T-helper 2 cell treated with Interferon-gamma antibody and Interleukin-4, amounts not matched to agents 5 μg/mL and 100 μg/mL, for 36 hours (primary cell): ENCODE data around the gene GRHPR.

Source experiments
- DNase-seq: peaks from one replicate; pipeline ENCODE4 v3.0.0; 2021; ENCODE audit warnings: low spot score
- H3K27ac Mint-ChIP-seq: one replicate; pipeline ENCODE4 v1.8.0; 2021; ENCODE audit warnings: mild to moderate bottlenecking, mixed read lengths
- H3K27me3 Mint-ChIP-seq: one replicate; pipeline ENCODE4 v1.8.0; 2021; ENCODE audit warnings: low read depth, mixed read lengths
- H3K36me3 Mint-ChIP-seq: one replicate; pipeline ENCODE4 v1.8.0; 2021; ENCODE audit warnings: low read depth, mixed read lengths
- H3K4me1 Mint-ChIP-seq: one replicate; pipeline ENCODE4 v1.8.0; 2021; ENCODE audit warnings: low read depth, mixed read lengths
- H3K4me3 Mint-ChIP-seq: one replicate; pipeline ENCODE4 v1.8.0; 2022; ENCODE audit warnings: mild to moderate bottlenecking, moderate library complexity, mixed read lengths
- H3K9me3 Mint-ChIP-seq: one replicate; pipeline ENCODE4 v1.8.0; 2021; ENCODE audit warnings: mixed read lengths

The GRHPR gene

DNA sequence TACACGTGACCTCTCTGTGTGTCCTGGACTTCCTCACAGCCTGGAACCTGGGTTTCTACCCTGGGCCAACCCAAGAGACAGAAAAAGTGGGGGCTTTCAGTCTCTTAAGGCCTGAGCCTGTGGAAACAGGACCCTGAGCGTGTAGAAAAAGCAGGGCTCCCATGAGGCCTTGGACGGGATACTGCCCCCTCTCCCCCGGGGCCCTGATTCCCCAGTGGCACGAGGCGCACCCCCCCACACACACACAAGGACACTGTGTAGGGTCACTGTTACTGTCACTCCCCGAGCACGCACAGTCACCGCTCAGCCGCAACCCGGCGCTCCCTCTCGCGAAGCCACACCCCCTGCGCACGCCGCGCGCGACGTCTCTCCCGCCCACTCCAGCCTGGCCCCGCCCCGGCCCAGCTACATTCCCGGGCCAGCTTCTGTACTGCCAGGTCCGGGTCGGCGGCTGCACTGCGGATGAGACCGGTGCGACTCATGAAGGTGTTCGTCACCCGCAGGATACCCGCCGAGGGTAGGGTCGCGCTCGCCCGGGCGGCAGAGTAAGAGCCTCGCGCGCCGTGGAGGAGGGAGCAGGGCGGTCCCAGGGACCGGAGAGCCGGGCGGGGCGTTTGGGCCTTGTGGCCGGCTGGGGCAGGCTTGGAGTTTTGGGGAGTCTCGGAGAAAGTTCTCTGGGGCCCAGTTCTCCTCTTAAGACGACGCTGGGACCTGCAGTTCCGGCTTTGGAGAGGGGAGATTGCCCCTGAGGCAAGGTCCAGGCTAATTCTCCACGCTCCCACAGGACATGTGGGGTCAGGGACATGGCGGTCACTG lies at the start of gene GRHPR:
Gene GRHPR, plus strand, starts transcription at position 408 of the 816 bp plus-strand sequence. Its CDS starts 55 bp downstream, at position 463.
- Mint-ChIP-seq H3K27me3 (no peaks in the 10 kb centered on the region), H3K36me3 (peaks cover 10% of the 10 kb centered on the region), H3K27ac (peak within 1 kb of the TSS; percentile 91), H3K4me1 (peaks cover 16% of the 10 kb centered on the region), H3K4me3 (peak within 1 kb of the TSS; percentile 94), H3K9me3 (no peaks in the 10 kb centered on the region)
- DNase-seq, result peak; percentile 88

DNA sequence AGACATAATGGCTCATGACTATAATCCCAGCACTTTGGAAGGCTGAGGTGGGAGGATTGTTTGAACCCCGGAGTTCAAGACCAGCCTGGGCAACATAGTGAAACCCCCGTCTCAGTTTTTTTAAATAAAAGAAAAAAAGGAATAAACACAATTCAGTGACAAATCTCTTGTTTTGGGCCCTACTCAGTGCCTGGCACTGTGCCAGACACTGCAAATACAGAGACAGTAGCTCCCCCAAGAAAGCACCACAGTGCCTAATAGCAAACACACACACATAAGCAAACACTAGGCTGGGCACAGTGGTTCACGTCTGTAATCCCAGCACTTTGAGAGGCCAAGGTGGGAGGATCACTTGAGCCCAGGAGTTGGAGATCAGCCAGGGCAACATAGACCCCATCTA lies 49.7 kb upstream of the GRHPR start:
- Mint-ChIP-seq H3K36me3 (no peaks in the 10 kb centered on the region), H3K4me1 (peaks cover 2% of the 10 kb centered on the region), H3K9me3 (no peaks in the 10 kb centered on the region), H3K27ac (no peak overlapping the region), H3K4me3 (no peak overlapping the region), H3K27me3 (peaks cover 7% of the 10 kb centered on the region)
- DNase-seq, result no peak

DNA sequence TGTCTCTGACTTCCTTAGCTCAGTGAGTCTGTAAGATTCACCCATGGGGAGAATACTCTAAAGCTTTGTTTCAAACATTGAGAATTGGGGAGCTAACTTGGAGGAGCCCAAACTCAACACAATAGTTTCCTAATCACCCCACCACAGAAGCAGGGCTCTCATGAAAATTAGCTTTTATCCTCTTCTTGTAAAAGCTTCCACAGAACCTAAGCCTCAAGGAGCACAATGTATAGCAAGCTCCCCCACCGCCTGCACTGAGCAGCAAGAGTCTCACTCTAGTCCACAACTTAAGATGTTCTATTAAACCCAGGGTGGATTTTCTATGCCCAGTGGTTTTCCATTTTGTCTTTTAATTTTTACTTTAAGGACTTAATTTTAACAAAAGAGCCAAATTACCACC lies 48.9 kb upstream of the GRHPR start:
- Mint-ChIP-seq H3K4me3 (no peak overlapping the region), H3K27ac (no peak overlapping the region)

DNA sequence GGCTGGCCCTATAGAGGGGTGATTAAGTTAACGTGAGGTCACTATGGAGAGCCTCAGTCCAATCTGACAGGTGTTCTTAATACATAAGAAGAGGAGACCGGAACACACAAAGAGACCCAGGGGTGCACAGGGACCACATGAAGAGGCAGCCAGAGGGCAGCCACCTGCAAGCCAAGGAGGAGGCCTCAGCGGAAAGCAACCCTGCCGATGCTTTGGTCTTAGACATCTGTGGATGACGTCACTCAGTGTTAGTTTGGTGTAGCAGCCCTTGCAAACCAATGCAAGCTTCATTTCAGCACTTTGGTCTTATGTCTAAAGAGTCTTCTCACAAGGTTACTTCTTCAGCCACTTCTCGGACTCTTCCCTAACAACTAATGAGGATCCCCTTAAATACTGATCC lies 47.6 kb upstream of the GRHPR start:
- H3K4me3 Mint-ChIP-seq, result no peak overlapping the region
- H3K9me3 Mint-ChIP-seq, result no peaks in the 10 kb centered on the region
- peaks cover 2% of the 10 kb centered on the region for H3K4me1 Mint-ChIP-seq
- no peak overlapping the region for H3K27ac Mint-ChIP-seq
- H3K27me3 Mint-ChIP-seq, result peaks cover 11% of the 10 kb centered on the region
- no peaks in the 10 kb centered on the region for H3K36me3 Mint-ChIP-seq
- no peak for DNase-seq

More for the DNA sequence above, 48.9 kb upstream of the GRHPR start:
- DNase-seq, result no peak
- peaks cover 2% of the 10 kb centered on the region for H3K4me1 Mint-ChIP-seq
- no peaks in the 10 kb centered on the region for H3K36me3 Mint-ChIP-seq
- peaks cover 7% of the 10 kb centered on the region for H3K27me3 Mint-ChIP-seq
- H3K9me3 Mint-ChIP-seq, result no peaks in the 10 kb centered on the region

DNA sequence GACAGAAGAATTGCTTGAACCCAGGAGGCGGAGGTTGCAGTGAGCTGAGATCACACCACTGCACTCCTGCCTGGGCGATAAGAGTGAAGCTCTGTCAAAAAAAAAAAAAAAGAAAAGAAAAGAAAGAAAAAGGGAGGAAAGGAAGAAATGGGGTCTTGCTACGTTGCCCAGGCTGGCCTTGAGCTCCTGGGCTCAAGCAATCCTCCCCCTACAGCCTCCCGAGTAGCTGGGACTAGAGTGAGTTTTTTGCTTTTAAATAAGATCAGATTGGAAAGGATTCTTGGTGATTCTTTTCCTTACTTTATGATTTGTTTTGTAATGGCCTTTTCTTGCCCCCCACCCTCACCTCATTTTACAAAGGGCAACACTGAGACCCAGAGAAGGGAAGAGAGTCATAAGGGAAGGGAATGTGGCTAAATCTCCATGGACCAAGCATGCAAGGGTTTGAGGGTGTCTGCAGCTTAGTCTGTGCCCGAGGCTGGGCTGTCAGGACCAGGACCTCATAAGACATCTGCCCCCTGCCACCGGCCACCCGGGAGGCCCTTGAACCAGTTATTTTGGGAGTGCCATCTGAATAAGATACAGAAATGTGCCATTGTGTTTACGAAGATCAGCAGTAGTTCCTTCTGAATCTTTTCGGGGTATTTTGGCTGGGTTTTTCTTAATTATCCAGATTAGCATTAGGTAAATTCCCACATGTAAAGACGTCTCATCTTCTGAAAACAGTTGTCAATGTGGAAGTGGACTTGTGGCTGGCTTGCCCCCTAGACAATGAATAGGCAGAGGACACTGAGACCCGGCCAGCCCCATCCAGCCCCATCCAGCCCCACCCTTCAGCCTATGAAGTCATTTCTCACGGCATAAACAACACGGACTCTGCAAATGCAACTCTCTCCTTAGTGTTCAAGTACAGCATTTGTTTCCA lies 44.5 kb upstream of the GRHPR start:
- peaks cover 8% of the 10 kb centered on the region for H3K27me3 Mint-ChIP-seq
- no peak for DNase-seq
- H3K9me3 Mint-ChIP-seq, result no peaks in the 10 kb centered on the region
- H3K4me3 Mint-ChIP-seq, result no peak overlapping the region
- no peaks in the 10 kb centered on the region for H3K36me3 Mint-ChIP-seq
- no peak overlapping the region for H3K27ac Mint-ChIP-seq
- H3K4me1 Mint-ChIP-seq, result peaks cover 2% of the 10 kb centered on the region

DNA sequence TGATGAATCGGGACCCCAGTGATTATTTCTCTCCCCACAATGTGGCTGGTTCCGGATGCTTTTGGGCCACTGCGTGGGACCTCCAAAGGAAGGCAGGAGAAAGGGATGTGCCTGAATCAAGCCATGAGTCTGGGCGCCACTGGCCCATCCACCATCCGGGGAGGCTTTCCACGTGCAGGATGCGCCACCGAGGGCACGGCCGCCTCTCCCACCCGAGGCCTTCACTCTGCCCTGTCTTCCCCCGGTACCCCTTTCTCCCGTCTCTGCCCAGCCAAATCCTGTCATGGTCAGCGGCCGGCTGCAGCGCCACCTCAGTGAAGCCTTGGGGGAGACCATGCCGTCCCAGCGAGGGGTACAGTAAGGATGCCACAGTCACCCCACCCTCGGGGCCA lies 43.9 kb upstream of the GRHPR start:
- Mint-ChIP-seq H3K9me3 (no peaks in the 10 kb centered on the region), H3K4me3 (no peak overlapping the region)

DNA sequence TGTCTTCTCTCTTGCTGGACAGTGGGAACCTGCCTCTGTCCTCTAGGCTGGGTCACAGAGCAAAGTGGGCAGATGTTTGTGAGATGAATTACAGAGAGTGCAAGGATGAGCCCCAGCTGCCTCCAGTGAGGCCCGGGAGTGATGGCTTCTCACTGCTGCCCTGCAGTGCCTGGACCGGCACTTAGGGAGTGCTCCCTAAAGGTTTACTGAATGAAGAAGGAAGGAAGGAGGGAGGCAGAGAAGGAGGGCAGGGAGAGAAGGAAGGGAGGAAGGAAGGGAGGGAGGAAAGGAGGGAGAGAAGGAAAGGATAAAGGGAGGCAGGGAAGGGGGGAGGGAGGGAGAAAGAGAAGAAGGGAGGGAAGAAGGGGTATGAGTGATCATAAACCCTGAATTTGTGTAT lies 42.7 kb upstream of the GRHPR start:
- Mint-ChIP-seq H3K27ac (no peak overlapping the region), H3K27me3 (peaks cover 10% of the 10 kb centered on the region), H3K4me3 (no peak overlapping the region), H3K36me3 (no peaks in the 10 kb centered on the region), H3K4me1 (peaks cover 2% of the 10 kb centered on the region), H3K9me3 (no peaks in the 10 kb centered on the region)
- DNase-seq, result no peak

More for the DNA sequence above, 43.9 kb upstream of the GRHPR start:
- peaks cover 8% of the 10 kb centered on the region for H3K27me3 Mint-ChIP-seq
- H3K27ac Mint-ChIP-seq, result no peak overlapping the region
- no peaks in the 10 kb centered on the region for H3K36me3 Mint-ChIP-seq
- DNase-seq, result no peak
- H3K4me1 Mint-ChIP-seq, result peaks cover 2% of the 10 kb centered on the region

DNA sequence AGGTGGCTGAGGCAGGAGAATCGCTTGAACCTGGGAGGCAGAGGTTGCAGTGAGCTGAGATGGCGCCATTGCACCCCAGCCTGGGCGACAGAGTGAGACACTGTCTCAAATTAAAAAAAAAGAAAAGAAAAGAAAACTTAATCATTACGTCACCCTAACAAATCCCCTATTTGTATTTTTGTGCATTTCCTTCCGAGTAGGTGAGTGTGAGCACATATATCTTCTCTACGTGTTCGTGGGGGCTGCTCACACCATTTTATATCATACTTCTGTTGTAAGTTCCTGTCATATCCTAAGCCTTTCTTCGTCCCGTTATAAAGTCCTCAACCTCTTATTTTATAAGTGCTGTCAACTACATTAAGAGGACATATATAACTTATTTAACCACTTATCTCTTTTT lies 41.9 kb upstream of the GRHPR start:
- no peak for DNase-seq
- H3K27me3 Mint-ChIP-seq, result peaks cover 7% of the 10 kb centered on the region
- H3K4me1 Mint-ChIP-seq, result no peaks in the 10 kb centered on the region
- no peak overlapping the region for H3K4me3 Mint-ChIP-seq
- H3K36me3 Mint-ChIP-seq, result no peaks in the 10 kb centered on the region
- no peaks in the 10 kb centered on the region for H3K9me3 Mint-ChIP-seq
- no peak overlapping the region for H3K27ac Mint-ChIP-seq

DNA sequence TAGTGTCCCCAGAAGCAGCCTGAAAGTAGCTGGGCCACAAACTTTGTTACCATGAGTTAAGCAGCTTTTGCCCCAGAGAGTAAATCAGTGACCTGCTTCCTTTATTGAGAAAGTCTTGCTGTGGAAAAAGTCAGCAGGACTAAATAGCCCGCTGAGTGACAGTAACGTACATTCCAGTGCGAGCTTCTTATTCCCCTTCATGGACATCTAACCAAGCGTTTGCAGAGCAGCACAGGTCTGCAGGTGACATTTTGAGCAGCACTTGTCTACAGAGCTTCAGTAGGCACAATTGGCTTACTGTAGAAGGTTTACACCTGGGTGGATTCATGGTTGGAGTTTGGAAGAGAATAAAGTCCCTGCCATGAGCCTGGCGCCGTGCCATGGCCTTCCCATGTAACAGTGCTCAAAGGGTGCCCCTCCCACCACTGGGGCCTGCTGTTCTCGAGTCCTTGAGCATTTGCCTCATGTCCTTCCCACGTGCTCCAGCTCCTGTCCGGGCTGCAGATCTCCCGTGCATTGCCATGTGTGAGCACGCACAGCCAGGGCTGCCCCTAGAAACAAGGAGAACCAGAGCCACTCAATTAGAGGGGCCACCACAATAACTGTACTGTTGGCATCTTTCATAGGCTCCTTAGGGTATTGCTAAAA lies 41.3 kb upstream of the GRHPR start:
- no peak overlapping the region for H3K27ac Mint-ChIP-seq
- H3K9me3 Mint-ChIP-seq, result no peaks in the 10 kb centered on the region
- DNase-seq, result no peak
- H3K4me1 Mint-ChIP-seq, result no peaks in the 10 kb centered on the region
- H3K36me3 Mint-ChIP-seq, result no peaks in the 10 kb centered on the region
- H3K27me3 Mint-ChIP-seq, result peaks cover 7% of the 10 kb centered on the region
- no peak overlapping the region for H3K4me3 Mint-ChIP-seq

DNA sequence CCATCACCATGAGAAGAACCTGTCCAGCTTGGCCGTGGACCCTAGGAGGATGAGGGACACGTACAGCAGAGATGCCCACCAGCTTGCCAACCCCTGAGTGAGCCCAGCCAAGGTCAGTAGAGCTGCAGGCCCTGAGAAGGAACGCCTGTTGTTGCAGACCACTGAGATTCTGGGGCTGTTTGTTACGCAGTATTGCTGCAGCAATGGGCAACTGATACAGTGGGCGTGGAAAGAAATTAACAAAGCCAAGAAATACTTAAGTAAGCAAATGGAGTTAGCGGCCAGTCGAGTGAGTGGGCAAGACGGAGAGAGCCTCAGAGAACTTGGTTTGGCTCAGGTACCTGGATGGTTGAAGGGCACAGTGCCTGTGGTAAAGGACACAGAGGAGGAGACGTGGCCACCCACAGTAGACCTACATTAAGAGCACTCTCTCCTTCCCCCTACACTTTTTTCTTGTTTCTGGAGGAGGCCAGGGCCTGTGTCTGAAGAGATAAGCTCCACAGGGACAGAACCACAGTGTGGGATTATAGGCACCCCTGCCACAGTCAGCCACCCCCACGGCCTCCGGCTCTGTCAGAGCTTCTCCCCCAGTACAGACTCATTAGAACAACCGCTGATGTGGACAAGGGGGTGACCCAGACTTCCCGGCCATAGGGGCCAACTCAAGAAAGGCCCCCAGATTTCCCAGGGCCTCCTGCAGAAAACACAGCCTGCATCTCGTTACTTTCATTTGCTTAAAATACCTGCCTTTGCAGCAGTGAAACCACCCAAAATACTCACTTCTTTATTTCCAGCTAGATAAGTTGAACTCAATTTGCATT lies 40.1 kb upstream of the GRHPR start:
- Mint-ChIP-seq H3K4me1 (no peaks in the 10 kb centered on the region), H3K4me3 (no peak overlapping the region), H3K36me3 (no peaks in the 10 kb centered on the region), H3K27me3 (peaks cover 7% of the 10 kb centered on the region), H3K9me3 (no peaks in the 10 kb centered on the region), H3K27ac (no peak overlapping the region)
- DNase-seq, result no peak

DNA sequence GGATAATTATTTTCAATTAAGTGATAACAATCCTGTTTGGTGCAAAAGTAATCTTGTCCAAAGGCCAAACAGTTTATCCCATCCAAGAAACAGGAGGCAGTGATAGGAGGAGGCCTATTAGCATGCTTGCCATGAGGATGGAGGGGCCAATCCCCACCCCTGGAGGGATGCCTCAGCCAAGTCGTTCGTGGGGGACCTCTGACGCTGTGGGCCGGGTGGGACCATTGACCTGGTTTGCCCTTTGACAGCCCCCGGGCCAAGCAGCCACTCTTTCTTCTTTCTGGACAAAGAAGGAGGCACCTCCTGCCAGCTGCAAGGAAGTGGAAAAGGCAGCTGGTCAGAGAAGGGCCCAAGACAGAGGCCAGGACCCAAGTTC lies 39.5 kb upstream of the GRHPR start:
- DNase-seq, result no peak
- no peak overlapping the region for H3K4me3 Mint-ChIP-seq
- peaks cover 7% of the 10 kb centered on the region for H3K27me3 Mint-ChIP-seq
- H3K4me1 Mint-ChIP-seq, result no peaks in the 10 kb centered on the region
- H3K9me3 Mint-ChIP-seq, result no peaks in the 10 kb centered on the region
- H3K36me3 Mint-ChIP-seq, result no peaks in the 10 kb centered on the region
- H3K27ac Mint-ChIP-seq, result no peak overlapping the region

DNA sequence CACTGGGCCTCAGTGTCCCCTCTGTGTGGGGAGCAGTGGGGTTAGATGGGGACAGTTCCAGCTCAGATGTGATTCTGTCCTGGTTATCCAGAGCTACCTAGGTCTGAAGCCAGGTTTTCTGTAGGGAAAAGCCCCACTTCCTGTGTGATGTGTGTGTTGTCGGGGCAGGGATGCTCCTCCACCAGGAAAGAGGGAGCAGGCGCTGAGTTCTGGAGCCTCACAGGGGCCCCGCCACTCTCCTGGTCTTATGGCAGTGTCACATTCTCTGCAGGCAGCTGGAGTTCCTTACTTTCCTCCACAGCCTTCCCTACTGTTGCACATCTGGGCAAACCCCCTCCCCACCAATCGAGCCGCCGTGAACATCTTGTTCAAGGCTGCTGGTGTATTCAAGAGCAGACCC lies 39.1 kb upstream of the GRHPR start:
- Mint-ChIP-seq H3K36me3 (no peaks in the 10 kb centered on the region), H3K4me3 (no peak overlapping the region), H3K27ac (no peak overlapping the region), H3K27me3 (peaks cover 7% of the 10 kb centered on the region), H3K9me3 (no peaks in the 10 kb centered on the region), H3K4me1 (no peaks in the 10 kb centered on the region)
- no peak for DNase-seq
